ENCODE data around the gene ASB6. TPM values are rescaled to one million over a fixed set of nuclear protein-coding genes. Genes with fewer than 3 reads are reported as not detected.
A peak's percentile ranks its signal among the peaks of the same experiment; 100 is the strongest.
"Not testable (repeated sequence)": the region's sequence is repeated elsewhere in the genome, so short reads cannot be mapped to it uniquely, and the experiment has no call there.

ASB6 gene
- total RNA-seq, 1 donor, result 21.0 TPM

DNA sequence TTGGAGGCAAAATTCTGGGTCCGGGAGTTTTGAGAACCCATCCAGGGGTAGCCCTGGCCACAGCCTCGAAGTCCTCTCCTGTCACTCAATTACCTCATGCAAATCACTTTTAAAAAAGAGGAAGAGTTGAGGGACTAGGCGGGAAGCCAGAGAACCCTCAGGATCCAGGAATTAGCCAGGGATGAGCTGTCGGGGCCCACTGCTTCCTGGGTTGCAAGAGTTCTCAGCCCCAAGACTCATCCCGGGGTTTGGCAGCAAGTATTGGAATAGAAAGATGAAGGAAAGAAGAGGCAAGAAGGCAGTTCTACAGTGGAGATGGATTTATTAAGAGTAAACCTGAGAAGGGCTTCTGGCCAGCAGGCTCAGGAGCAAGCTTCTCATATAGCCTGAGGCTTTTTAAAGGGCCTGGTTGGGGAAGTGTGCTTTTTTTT, 46.6 kb downstream of the ASB6 start:
- peak; percentile 88 for DNase-seq (ENCODE audit: insufficient read length, low spot score, missing footprints)
- H2AFZ ChIP-seq (ENCODE audit: low read length), result no peak overlapping the region
- no peaks in the 10 kb centered on the region for H4K20me1 ChIP-seq (ENCODE audit: insufficient read depth, low read length)
- H3K4me2 ChIP-seq (ENCODE audit: insufficient read depth, low read length), result peak overlapping the region; percentile 2
- TF ChIP-seq, protein P1, sequence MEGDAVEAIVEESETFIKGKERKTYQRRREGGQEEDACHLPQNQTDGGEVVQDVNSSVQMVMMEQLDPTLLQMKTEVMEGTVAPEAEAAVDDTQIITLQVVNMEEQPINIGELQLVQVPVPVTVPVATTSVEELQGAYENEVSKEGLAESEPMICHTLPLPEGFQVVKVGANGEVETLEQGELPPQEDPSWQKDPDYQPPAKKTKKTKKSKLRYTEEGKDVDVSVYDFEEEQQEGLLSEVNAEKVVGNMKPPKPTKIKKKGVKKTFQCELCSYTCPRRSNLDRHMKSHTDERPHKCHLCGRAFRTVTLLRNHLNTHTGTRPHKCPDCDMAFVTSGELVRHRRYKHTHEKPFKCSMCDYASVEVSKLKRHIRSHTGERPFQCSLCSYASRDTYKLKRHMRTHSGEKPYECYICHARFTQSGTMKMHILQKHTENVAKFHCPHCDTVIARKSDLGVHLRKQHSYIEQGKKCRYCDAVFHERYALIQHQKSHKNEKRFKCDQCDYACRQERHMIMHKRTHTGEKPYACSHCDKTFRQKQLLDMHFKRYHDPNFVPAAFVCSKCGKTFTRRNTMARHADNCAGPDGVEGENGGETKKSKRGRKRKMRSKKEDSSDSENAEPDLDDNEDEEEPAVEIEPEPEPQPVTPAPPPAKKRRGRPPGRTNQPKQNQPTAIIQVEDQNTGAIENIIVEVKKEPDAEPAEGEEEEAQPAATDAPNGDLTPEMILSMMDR (IDR thresholded peaks at IDR 0.05; ENCODE audit: extremely low read depth, low read depth, low read length), result no peak
- H3K27ac ChIP-seq (ENCODE audit: low read depth, low read length), result no peak overlapping the region
- no peaks in the 10 kb centered on the region for H3K27me3 ChIP-seq (ENCODE audit: insufficient read depth, low read length)
- no peaks in the 10 kb centered on the region for H3K36me3 ChIP-seq (ENCODE audit: insufficient read depth, low read length)
- H3K4me1 ChIP-seq (ENCODE audit: insufficient read depth, low read length), result peaks cover 25% of the 10 kb centered on the region
- no peaks in the 10 kb centered on the region for H3K79me2 ChIP-seq (ENCODE audit: insufficient read depth, low read length)
- no peak overlapping the region for H3K4me3 ChIP-seq (ENCODE audit: insufficient read depth, low read length)
- no peaks in the 10 kb centered on the region for H3K9me3 ChIP-seq (ENCODE audit: low read depth, low read length)

DNA sequence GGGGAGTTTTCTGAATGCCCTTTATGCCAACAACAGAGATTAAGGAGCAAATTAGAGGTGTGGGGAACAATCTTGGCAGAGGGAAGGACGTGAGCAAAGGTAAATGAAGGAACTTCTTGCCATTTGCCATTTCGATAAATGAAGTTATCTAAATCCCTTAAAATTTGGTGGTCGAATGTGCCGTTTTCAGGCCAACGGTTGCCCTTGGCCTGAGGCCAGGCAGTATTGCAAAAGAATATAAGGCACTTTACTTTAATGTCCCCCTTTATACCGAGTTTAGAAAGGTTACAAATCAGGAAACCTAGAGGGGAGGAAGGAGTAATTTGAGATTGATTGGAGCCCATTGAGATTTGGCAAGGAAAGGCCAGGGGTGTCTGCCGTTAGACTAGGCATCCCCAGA, 47.3 kb downstream of the ASB6 start:
- H4K20me1 ChIP-seq (ENCODE audit: insufficient read depth, low read length), result no peaks in the 10 kb centered on the region
- H3K27ac ChIP-seq (ENCODE audit: low read depth, low read length), result no peak overlapping the region
- peaks cover 25% of the 10 kb centered on the region for H3K4me1 ChIP-seq (ENCODE audit: insufficient read depth, low read length)
- H2AFZ ChIP-seq (ENCODE audit: low read length), result no peak overlapping the region
- no peak overlapping the region for H3K4me3 ChIP-seq (ENCODE audit: insufficient read depth, low read length)
- peak; percentile 67 for DNase-seq (ENCODE audit: insufficient read length, low spot score, missing footprints)
- no peaks in the 10 kb centered on the region for H3K79me2 ChIP-seq (ENCODE audit: insufficient read depth, low read length)
- TF ChIP-seq, protein P1 (IDR thresholded peaks at IDR 0.05; ENCODE audit: extremely low read depth, low read depth, low read length), result no peak
- no peaks in the 10 kb centered on the region for H3K9me3 ChIP-seq (ENCODE audit: low read depth, low read length)
- no peaks in the 10 kb centered on the region for H3K36me3 ChIP-seq (ENCODE audit: insufficient read depth, low read length)
- no peaks in the 10 kb centered on the region for H3K27me3 ChIP-seq (ENCODE audit: insufficient read depth, low read length)
- no peak overlapping the region for H3K4me2 ChIP-seq (ENCODE audit: insufficient read depth, low read length)

DNA sequence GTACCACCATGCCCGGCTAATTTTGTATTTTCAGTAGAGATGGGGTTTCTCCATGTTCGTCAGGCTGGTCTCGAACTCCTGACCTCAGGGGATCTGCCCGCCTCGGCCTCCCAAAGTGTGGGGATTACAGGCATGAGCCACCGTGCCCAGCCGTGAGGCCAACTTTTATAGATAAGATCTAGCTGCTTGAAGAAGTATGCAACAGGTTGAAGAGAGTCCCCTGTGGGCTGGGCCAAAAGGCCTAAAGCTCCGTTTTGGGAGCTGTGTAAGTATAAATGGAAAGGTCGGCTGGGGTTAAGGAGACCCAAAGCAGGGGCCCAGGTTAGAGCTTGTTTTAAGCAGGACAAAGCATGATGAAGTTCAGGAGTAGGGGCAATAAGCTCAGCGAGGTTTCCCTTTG, 49.2 kb downstream of the ASB6 start:
- H3K4me3 ChIP-seq (ENCODE audit: insufficient read depth, low read length); DNase-seq (ENCODE audit: insufficient read length, low spot score, missing footprints); H2AFZ ChIP-seq (ENCODE audit: low read length); H3K36me3 ChIP-seq (ENCODE audit: insufficient read depth, low read length); H3K79me2 ChIP-seq (ENCODE audit: insufficient read depth, low read length); H3K4me2 ChIP-seq (ENCODE audit: insufficient read depth, low read length); H4K20me1 ChIP-seq (ENCODE audit: insufficient read depth, low read length); H3K27me3 ChIP-seq (ENCODE audit: insufficient read depth, low read length); H3K9me3 ChIP-seq (ENCODE audit: low read depth, low read length); H3K27ac ChIP-seq (ENCODE audit: low read depth, low read length): not testable (repeated sequence)
- peaks cover 22% of the 10 kb centered on the region for H3K4me1 ChIP-seq (ENCODE audit: insufficient read depth, low read length)

DNA sequence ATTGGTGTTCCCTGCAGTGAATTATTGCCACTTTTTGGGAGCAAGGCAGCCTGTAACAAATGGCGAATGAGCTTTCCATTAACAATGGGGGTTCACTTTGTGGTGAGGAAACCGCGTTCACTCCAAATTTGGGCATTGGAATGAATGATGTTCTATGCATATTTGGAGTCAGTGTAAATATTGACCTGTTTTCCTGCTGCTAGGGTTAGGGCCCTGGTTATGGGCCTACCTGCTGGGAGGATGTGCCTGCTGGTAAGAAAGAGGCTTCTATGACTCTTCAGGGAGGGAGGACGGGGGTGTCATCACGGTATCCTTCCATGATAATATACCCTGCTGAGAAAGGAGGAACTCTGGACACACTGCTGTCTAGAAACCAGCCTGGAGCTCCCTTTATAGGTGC, 50.0 kb downstream of the ASB6 start:
- no peak overlapping the region for H3K4me2 ChIP-seq (ENCODE audit: insufficient read depth, low read length)
- H3K4me3 ChIP-seq (ENCODE audit: insufficient read depth, low read length), result no peak overlapping the region
- no peaks in the 10 kb centered on the region for H3K27me3 ChIP-seq (ENCODE audit: insufficient read depth, low read length)
- H3K36me3 ChIP-seq (ENCODE audit: insufficient read depth, low read length), result no peaks in the 10 kb centered on the region
- TF ChIP-seq, protein P1 (IDR thresholded peaks at IDR 0.05; ENCODE audit: extremely low read depth, low read depth, low read length), result no peak
- DNase-seq (ENCODE audit: insufficient read length, low spot score, missing footprints), result no peak
- no peaks in the 10 kb centered on the region for H3K9me3 ChIP-seq (ENCODE audit: low read depth, low read length)
- no peaks in the 10 kb centered on the region for H4K20me1 ChIP-seq (ENCODE audit: insufficient read depth, low read length)
- no peak overlapping the region for H2AFZ ChIP-seq (ENCODE audit: low read length)
- H3K27ac ChIP-seq (ENCODE audit: low read depth, low read length), result no peak overlapping the region
- H3K4me1 ChIP-seq (ENCODE audit: insufficient read depth, low read length), result peaks cover 17% of the 10 kb centered on the region
- no peaks in the 10 kb centered on the region for H3K79me2 ChIP-seq (ENCODE audit: insufficient read depth, low read length)

Data from osteoblast (primary cell).